DMS153 treated with DMSO at 0.1 percent for 48 hours (cell line): ENCODE data around the gene GCM1.
A peak's percentile ranks its signal among the peaks of the same experiment; 100 is the strongest.

Experiments used
- DNase-seq: peaks from one replicate; lab custom pipeline; 2025; ENCODE audit not compliant: unreplicated experiment; lab: John Stamatoyannopoulos, UW

Gene GCM1

DNA sequence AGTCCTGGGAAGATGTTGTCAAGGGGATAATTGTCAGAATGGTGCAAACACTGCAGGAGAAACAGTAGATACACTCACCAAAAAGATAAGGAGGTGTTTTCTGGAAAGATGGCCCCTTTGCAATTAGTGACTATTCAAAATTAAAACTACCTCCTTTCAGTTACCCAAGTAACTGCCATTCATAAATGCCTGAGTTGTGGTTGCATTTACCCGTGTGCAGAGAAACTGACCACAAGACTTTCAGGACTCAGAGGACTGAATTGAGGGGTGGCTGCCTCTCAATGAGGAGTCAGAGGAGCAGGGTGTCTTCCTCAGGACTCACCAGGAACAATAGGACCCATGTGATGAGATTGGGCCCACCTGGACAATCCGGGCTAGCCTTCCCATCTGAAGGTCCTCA lies 39.0 kb downstream of the GCM1 start:
- no peak for DNase-seq

GRCh38 chr6:53107091-53107490 lies 41.5 kb downstream of the GCM1 start:
- no peak for DNase-seq

DNA sequence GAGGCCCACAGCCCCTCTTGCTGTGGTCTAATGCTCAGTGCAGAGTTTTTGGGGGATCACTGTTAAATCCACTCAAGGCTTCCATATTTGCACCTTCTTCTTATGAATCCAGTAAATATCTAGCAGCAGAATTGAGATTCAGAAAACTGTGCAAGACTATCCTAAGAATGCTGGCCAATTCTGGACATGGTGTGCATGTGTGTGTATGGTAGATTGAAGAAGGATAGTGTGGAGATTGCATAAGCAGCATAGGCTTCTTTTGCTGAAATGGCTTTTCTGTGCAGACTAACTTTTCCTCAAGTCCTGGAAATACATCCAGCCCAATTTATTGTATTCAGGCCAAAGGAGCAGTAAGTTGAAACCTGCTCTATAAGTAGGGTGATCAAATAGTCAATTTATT lies 43.7 kb downstream of the GCM1 start:
- DNase-seq: no peak

DNA sequence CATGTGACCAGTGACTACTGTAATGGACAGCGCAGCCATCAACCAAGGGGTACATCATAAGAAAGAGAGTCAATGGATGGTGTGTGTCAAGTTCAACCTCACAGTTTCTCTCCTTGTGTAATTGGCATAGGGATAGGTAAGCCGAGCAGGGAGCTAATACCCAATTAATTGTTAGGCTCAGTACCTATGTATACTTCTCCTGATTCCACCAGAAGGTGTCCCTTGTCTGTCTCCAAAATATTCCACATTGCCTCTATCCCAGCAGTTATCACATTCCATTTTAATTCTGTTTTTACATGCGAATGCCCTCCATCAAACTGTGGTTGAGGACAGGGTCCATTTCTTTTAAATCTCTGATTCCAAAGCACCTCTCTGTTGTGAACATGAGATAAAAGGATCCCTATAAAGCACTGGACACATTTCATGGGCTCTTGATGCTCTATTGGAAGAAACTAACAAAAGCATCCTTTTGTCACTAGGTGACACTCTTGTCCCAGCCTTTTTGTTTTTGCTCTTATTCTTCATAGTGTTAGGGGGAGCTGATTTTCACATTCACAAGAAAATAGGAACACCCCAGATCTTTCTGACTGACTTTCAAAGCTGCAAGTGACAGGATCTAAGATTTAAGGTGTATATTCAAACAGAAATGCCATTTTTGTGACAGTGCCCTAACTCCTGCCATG lies 44.5 kb downstream of the GCM1 start:
- peak; percentile 19 for DNase-seq

DNA sequence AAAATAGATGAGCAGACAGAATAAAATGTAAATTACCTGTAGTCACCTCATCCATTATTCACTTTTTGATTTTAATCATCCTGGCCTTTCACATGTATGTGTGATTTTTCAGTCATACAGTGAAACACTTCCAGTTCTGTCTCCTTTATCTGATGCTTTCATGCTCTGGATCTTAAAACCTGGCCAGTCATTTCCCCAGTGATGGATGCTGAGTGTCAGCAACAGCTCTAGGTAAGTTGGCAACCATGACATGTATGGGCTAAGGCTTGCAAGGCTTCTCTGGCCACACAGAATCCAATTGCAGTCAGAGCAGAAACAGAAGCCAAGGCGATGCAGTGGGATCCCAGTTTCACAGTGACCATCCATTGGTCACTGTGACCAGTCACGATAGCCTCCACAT lies 47.6 kb downstream of the GCM1 start:
- no peak for DNase-seq

DNA sequence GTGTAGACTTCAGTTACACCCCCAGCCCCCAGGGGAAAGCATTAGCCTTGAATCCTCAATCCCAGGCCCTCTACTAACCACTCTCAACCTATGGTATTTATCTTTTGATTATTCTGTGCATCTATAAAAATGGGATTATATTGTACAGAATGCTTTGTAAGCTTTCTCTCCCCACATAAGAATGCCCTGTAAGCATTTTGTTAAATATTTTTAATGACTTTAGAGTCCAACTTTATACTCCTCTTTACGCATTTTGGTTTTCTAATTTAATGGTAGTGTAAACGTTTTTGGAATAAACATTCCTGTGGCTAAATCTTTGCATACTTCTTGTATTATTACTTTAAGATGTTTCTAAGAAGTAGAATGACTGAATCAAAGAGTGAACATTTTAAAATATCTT lies 48.1 kb downstream of the GCM1 start:
- DNase-seq: no peak

DNA sequence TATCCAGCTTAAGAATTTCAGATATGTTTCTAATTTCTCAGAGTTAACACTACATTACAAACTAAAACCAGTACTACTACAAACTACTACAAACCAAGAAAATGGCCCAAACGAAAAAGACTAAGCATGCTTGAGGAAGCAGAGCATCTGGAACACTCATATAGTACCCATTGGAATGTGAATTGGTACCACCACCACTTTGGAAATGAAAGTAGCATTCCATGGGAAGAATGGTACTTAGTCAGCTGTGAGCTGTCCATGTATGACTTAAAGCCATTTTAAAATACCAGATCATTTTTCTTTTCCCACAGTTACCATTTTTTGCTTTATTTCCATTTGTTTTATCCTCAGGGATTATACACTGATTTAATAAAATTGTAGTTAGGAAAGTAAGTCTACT lies 52.9 kb downstream of the GCM1 start:
- DNase-seq: no peak

GRCh38 chr6:53095270-53095669 lies 53.4 kb downstream of the GCM1 start:
- DNase-seq: no peak

DNA sequence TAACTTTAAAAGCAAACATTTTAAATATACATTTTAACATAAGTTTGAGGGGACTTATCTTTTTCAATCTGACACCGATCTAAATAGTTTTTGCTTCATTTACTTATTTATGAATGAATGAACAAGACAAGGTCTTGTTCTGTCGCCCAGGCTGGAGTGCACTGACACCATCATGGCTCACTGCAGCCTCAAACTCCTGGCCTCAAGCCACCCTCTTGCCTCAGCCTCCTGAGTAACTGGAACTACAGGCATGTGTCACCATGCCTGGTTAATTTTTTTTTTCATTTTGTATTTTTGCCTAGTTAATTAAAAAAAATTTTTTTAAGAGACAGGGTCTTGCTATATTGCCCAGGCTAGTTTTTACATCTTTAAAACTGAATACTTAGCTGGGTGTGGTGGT lies 58.1 kb downstream of the GCM1 start:
- no peak for DNase-seq

- no peak for DNase-seq
Measured at GRCh38 chr6:53089948-53090347, 58.7 kb downstream of the GCM1 start.

DNA sequence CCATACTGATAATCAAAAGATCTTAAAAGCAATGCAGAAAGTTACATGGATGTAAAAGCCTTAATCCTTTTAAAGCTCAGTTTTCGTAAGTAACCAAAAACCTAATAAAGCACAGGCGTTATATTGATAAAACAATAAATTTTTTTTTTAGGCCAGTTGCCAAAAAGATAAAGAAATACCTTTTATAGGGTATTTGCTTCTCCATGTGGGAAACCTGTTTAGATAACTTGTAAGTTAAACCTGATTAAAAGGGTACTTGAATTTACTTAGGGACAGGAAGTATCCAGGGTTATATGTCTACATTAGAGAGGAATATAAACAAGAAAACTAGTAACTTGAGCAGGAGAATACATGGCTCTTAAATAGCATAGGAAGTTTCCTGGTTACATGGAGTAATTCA lies 62.3 kb downstream of the GCM1 start:
- no peak for DNase-seq

- no peak for DNase-seq
Measured at GRCh38 chr6:53080813-53081212, 67.8 kb downstream of the GCM1 start.
